H1 (cell line): ENCODE data around the gene PHF10. TPM values are rescaled to one million over a fixed set of nuclear protein-coding genes. Genes with fewer than 3 reads are reported as not detected.

Experiments
- ATF2 ChIP-seq: IDR thresholded peaks from 2 replicates; pipeline ENCODE4 v1.6.1; 2012; ENCODE audit warnings: low read length, inconsistent platforms
- CBX5 ChIP-seq: fragments of 300-800, 300-1000 bp; sonication (generic); IDR thresholded peaks from 2 replicates; pipeline ENCODE4 v1.7.1; 2016; ENCODE audit warnings: antibody characterized with exemption, low read length, low read depth
- CHD2 ChIP-seq: IDR thresholded peaks from 2 replicates; pipeline ENCODE4 v1.6.1; 2012; ENCODE audit warnings: low read length, improper control_type of control experiment
- CREB1 ChIP-seq: IDR thresholded peaks from 2 replicates; pipeline ENCODE4 v1.6.1; 2012; ENCODE audit warnings: inconsistent platforms
- CTCF ChIP-seq, 3 experiments: IDR thresholded peaks; 1 replicate in 2 of 3; 2 replicates in 1 of 3; pipeline versions ENCODE4 v1.5.1 to v1.6.1; 2011; ENCODE audit warnings: low read length in 3 of 3, mild to moderate bottlenecking in 3 of 3, inconsistent platforms in 2 of 3, low read depth in 1 of 3, moderate library complexity in 1 of 3; ENCODE audit not compliant: insufficient read depth in 1 of 3; ENCODE audit errors: control extremely low read depth in 1 of 3
- EZH2 ChIP-seq: fragments of 200-600 bp; sonication (generic); IDR thresholded peaks from 2 replicates; pipeline ENCODE4 v1.7.1; 2012; ENCODE audit warnings: low read depth, mild to moderate bottlenecking, moderate library complexity, low read length, inconsistent platforms; ENCODE audit not compliant: severe bottlenecking
- GABPA ChIP-seq: IDR thresholded peaks from 2 replicates; pipeline ENCODE4 v1.6.1; 2011; ENCODE audit warnings: mild to moderate bottlenecking, low read length, moderate library complexity, borderline replicate concordance; ENCODE audit not compliant: insufficient read depth
- MAX ChIP-seq: IDR thresholded peaks from 2 replicates; pipeline ENCODE4 v1.6.1; 2012; ENCODE audit warnings: inconsistent platforms
- PHF8 ChIP-seq: fragments of 200-600 bp; sonication (generic); conservative IDR thresholded peaks from 2 replicates; pipeline ENCODE4 v1.7.1; 2012; ENCODE audit warnings: low read depth, mild to moderate bottlenecking, inconsistent platforms, low read length, moderate library complexity
- RBBP5 ChIP-seq: IDR thresholded peaks from 2 replicates; pipeline ENCODE4 v1.7.1; 2012; ENCODE audit warnings: low read depth, mild to moderate bottlenecking, inconsistent platforms, low read length, moderate library complexity, borderline replicate concordance
- SIN3A ChIP-seq, 2 experiments: IDR thresholded peaks in 1 of 2; conservative IDR thresholded peaks in 1 of 2; 2 replicates each; pipeline ENCODE4 v1.6.1; 2011 to 2012; ENCODE audit warnings: low read length in 2 of 2, improper control_type of control experiment in 1 of 2, low read depth in 1 of 2, mild to moderate bottlenecking in 1 of 2
- TAF1 ChIP-seq: IDR thresholded peaks from 2 replicates; pipeline ENCODE4 v1.6.1; 2011; ENCODE audit warnings: mild to moderate bottlenecking, low read depth, low read length
- TAF7 ChIP-seq: optimal IDR thresholded peaks from 2 replicates; pipeline ENCODE3; 2011; ENCODE audit warnings: low read depth, mild to moderate bottlenecking, inconsistent platforms, low read length, moderate library complexity, borderline replicate concordance
- TBP ChIP-seq: IDR thresholded peaks from 2 replicates; pipeline ENCODE4 v1.6.1; 2011; ENCODE audit warnings: low read depth, low read length, improper control_type of control experiment
- YY1 ChIP-seq: IDR thresholded peaks from 2 replicates; pipeline ENCODE4 v1.6.1; 2011; ENCODE audit warnings: low read depth, mild to moderate bottlenecking, low read length
- polyA plus RNA-seq, 7 experiments: library from polyadenylated mRNA; depleted of rRNA in 3 of 7; stranded (reverse) in 5 of 7; unstranded in 2 of 7; fragments of >200 nt in 5 of 7; fragments of 200-250 nt in 2 of 7; gene quantifications; 1 replicate in 5 of 7; 2 replicates in 1 of 7; 4 replicates in 1 of 7; pipeline versions ENCODE4 v1.2.1 to v1.2.3, GENCODE V29; 2011 to 2013; ENCODE audit warnings: missing spikeins in 2 of 7, mixed read lengths in 2 of 7
- total RNA-seq: library from RNA; stranded (reverse); fragmentation: NEBNext Ultra II Directional; extraction: Animal tissue kit (Norgen Biotek cat#: 25700); gene quantifications from 2 replicates; pipeline ENCODE4 v1.2.1, GENCODE V29; 2021

The PHF10 gene
- total and polyA plus RNA-seq, 2 of the 8 experiments (the other 6 are each of a cell fraction or from before 2014, with no cell fraction given): 15.6 to 51.1 TPM

- TF ChIP-seq RBBP5 (peak; percentile 86; the same call in 1 of the 2 replicates), CHD2 (peak; percentile 97), PHF8 (peak; percentile 89), TAF7 (peak; percentile 33), YY1 (peak; percentile 42; the same call in 1 of the 2 replicates), GABPA (peak; percentile 86; the same call in 1 of the 2 replicates), SIN3A (conservative IDR thresholded peaks at IDR 0.05 in 1 of 2, IDR thresholded peaks at IDR 0.05 in 1 of 2; ENCODE audit: low read depth in 1 of 2, low read length in 2 of 2) (peak in 1 of 2 experiments; percentile 40; a peak in 2 of 4 replicates), MAX (peak; percentile 74), EZH2 (no peak), CTCF (IDR thresholded peaks at IDR 0.05; ENCODE audit: control extremely low read depth in 1 of 3, insufficient read depth in 1 of 3, low read depth in 1 of 3, low read length in 3 of 3) (no peak), ATF2 (peak; percentile 18; the same call in 1 of the 2 replicates), TBP (peak; percentile 57), TAF1 (peak; percentile 74; the same call in 1 of the 2 replicates), CBX5 (no peak), CREB1 (peak; percentile 80)
These were observed 22.1 kb downstream of the PHF10 start, which contains the start of the genes C6orf120 and WDR27 (continued) for GRCh38 chr6:169701954-169702839.
